DND-41 (cell line): ENCODE data around the gene NME7.
"Not testable (repeated sequence)": the region's sequence is repeated elsewhere in the genome, so short reads cannot be mapped to it uniquely, and the experiment has no call there.

Experiments used
- ATAC-seq: fragments of 200-7000 bp; cut with Tn5 transposase; 3 replicates; pipeline ENCODE4 v1.9.1; 2021; ENCODE audit warnings: low read depth; ENCODE audit not compliant: insufficient read depth
- DNase-seq: peaks from one replicate; pipeline ENCODE4 v3.0.0-alpha.2; 2020
- H2AFZ ChIP-seq: 2 replicates; pipeline ENCODE4 v1.6.0; 2012; ENCODE audit warnings: low read depth, low read length
- H3K27ac ChIP-seq: 2 replicates; pipeline ENCODE4 v1.5.1; 2012; ENCODE audit warnings: low read length, inconsistent platforms
- H3K27me3 ChIP-seq: fragments of 200-600 bp; sonication (generic); 2 replicates; pipeline ENCODE4 v1.6.0; 2012; ENCODE audit warnings: low read length, mild to moderate bottlenecking, inconsistent platforms; ENCODE audit not compliant: insufficient read depth, poor library complexity
- H3K36me3 ChIP-seq: 2 replicates; pipeline ENCODE4 v1.5.1; 2012; ENCODE audit warnings: low read length, inconsistent platforms; ENCODE audit not compliant: insufficient read depth
- H3K4me1 ChIP-seq: 2 replicates; pipeline ENCODE4 v1.5.1; 2012; ENCODE audit warnings: mild to moderate bottlenecking, low read length; ENCODE audit not compliant: insufficient read depth
- H3K4me2 ChIP-seq: 2 replicates; pipeline ENCODE4 v1.6.0; 2012; ENCODE audit warnings: mild to moderate bottlenecking, moderate library complexity, low read length, inconsistent platforms; ENCODE audit not compliant: insufficient read depth
- H3K4me3 ChIP-seq, 2 experiments: fragments of 200-600 bp in 1 of 2; shearing (Covaris generic) in 1 of 2; 2 replicates each; pipeline ENCODE4 v1.5.1; 2012 to 2016; ENCODE audit warnings: inconsistent platforms in 2 of 2, low read length in 2 of 2, mild to moderate bottlenecking in 2 of 2, low read depth in 1 of 2, moderate library complexity in 1 of 2
- H3K79me2 ChIP-seq: 2 replicates; pipeline ENCODE4 v1.6.0; 2012; ENCODE audit warnings: low read length, inconsistent platforms; ENCODE audit not compliant: insufficient read depth
- H3K9ac ChIP-seq: 2 replicates; pipeline ENCODE4 v1.6.0; 2012; ENCODE audit warnings: low read depth, mild to moderate bottlenecking, inconsistent platforms, low read length, moderate library complexity
- H3K9me3 ChIP-seq: 2 replicates; pipeline ENCODE4 v1.5.1; 2012; ENCODE audit warnings: low read length, moderate library complexity, mild to moderate bottlenecking, inconsistent platforms; ENCODE audit not compliant: insufficient read depth, severe bottlenecking
- H4K20me1 ChIP-seq: 2 replicates; pipeline ENCODE4 v1.6.0; 2012; ENCODE audit warnings: low read length; ENCODE audit not compliant: insufficient read depth
- CTCF ChIP-seq: IDR thresholded peaks from 2 replicates; pipeline ENCODE4 v1.5.1; 2012; ENCODE audit warnings: borderline replicate concordance, low read length, moderate library complexity, mild to moderate bottlenecking; ENCODE audit not compliant: poor library complexity, severe bottlenecking; ENCODE audit errors: extremely low read depth
- EZH2 ChIP-seq: IDR thresholded peaks from 3 replicates; pipeline ENCODE4 v1.6.1; 2012; ENCODE audit warnings: borderline replicate concordance, low read depth, mild to moderate bottlenecking, moderate library complexity, low read length, inconsistent platforms; ENCODE audit not compliant: severe bottlenecking

Gene NME7

DNA sequence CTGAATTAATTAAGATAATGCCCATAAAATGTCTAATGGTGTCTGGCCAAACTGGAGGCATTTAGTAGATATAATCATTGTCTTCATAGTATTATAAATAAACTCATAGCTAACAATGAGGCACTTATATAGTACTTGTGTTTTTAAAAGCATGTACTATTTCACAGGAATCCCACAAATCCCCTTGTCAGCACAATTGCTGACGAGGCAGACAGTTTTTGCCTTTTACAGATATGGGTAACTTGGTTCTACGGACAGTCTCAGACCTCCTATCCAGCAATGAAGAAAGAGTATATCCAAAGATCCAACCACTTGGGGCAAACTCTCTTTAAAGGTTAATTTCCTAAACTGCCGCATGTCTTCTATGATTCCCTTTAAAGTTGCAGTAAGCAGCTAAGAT is 187.4 kb downstream of the NME7 start:
- no peak overlapping the region for H3K4me2 ChIP-seq
- no peaks in the 10 kb centered on the region for H3K4me1 ChIP-seq
- no peak overlapping the region for H3K4me3 ChIP-seq
- no peaks in the 10 kb centered on the region for H3K36me3 ChIP-seq
- H3K79me2 ChIP-seq, result no peaks in the 10 kb centered on the region
- H3K27me3 ChIP-seq, result no peaks in the 10 kb centered on the region
- no peak for DNase-seq
- no peak overlapping the region for H2AFZ ChIP-seq
- TF ChIP-seq EZH2 (no peak), CTCF (no peak)
- H4K20me1 ChIP-seq, result no peaks in the 10 kb centered on the region
- no peak overlapping the region for H3K27ac ChIP-seq
- no peaks in the 10 kb centered on the region for H3K9me3 ChIP-seq
- no peak for ATAC-seq
- H3K9ac ChIP-seq, result no peak overlapping the region

DNA sequence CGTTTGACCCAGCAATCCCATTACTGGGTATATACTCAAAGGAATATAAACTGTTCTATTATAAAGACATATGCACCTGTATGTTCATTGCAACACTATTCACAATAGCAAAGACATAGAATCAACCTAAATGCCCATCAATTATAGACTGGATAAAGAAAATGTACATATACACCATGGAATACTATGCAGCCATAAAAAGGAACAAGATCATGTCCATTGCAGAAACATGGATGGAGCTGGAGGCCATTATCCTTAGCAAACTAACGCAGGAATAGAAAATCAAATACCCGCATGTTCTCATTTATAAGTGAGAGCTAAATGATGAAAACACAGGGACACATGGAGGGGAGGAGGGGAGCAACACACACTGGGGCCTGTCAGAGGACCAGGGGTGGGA is 188.2 kb downstream of the NME7 start:
- not testable (repeated sequence) for H3K79me2 ChIP-seq, H3K27me3 ChIP-seq, H3K36me3 ChIP-seq, DNase-seq, H3K27ac ChIP-seq, ATAC-seq, H3K9me3 ChIP-seq, H2AFZ ChIP-seq, H4K20me1 ChIP-seq, H3K4me1 ChIP-seq, H3K4me3 ChIP-seq, H3K9ac ChIP-seq, H3K4me2 ChIP-seq

DNA sequence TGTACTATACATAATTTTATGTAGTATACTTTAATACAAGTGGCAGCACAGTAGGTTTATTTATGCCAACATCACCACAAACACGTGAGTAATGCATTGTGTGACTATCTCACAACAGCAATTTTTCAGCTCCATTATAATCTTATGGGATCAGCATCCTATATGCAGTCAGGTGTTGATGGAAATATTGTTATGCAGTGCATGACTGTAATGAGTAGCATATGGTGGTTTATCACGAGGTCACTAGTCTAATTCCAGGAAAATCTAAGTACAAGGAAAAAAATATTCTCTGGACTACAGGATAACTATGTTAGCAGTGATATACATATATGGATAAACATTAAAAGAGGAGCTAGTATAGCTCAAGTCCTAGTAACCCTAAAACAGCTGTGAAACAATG is 192.1 kb downstream of the NME7 start:
- H3K27ac ChIP-seq, result no peak overlapping the region
- no peaks in the 10 kb centered on the region for H3K36me3 ChIP-seq
- no peak for DNase-seq
- no peaks in the 10 kb centered on the region for H3K9me3 ChIP-seq
- ATAC-seq, result no peak
- no peak overlapping the region for H2AFZ ChIP-seq
- no peaks in the 10 kb centered on the region for H4K20me1 ChIP-seq
- no peak overlapping the region for H3K9ac ChIP-seq
- H3K79me2 ChIP-seq, result no peaks in the 10 kb centered on the region
- no peaks in the 10 kb centered on the region for H3K27me3 ChIP-seq
- H3K4me1 ChIP-seq, result no peaks in the 10 kb centered on the region
- no peak overlapping the region for H3K4me2 ChIP-seq
- no peak overlapping the region for H3K4me3 ChIP-seq
- TF ChIP-seq CTCF (no peak), EZH2 (no peak)

- Histone ChIP-seq H3K4me1 (no peaks in the 10 kb centered on the region), H3K9ac (no peak overlapping the region), H3K27ac (no peak overlapping the region), H2AFZ (no peak overlapping the region), H4K20me1 (no peaks in the 10 kb centered on the region), H3K4me2 (no peak overlapping the region), H3K36me3 (no peaks in the 10 kb centered on the region), H3K9me3 (no peaks in the 10 kb centered on the region), H3K4me3 (no peak overlapping the region), H3K79me2 (no peaks in the 10 kb centered on the region), H3K27me3 (no peaks in the 10 kb centered on the region)
- DNase-seq (no peak), ATAC-seq (no peak)
- TF ChIP-seq EZH2 (no peak), CTCF (no peak)
These were observed 204.5 kb downstream of the NME7 start for GRCh38 chr1:169163059-169163458.
